Measurements from ENCODE around the gene RALY. TPM values are rescaled to one million over a fixed set of nuclear protein-coding genes. Genes with fewer than 3 reads are reported as not detected.

RALY gene
- total RNA-seq, 1 donor from 2014 or later, result 123 TPM

- DNase-seq (ENCODE audit: extremely low spot score in 2 of 2), result no peak
- Histone ChIP-seq H3K4me1 (no peaks in the 10 kb centered on the region), H3K27ac (no peak overlapping the region), H3K27me3 (no peaks in the 10 kb centered on the region), H3K36me3 (no peaks in the 10 kb centered on the region), H3K4me3 (no peak overlapping the region), H3K9me3 (peaks cover 9% of the 10 kb centered on the region)
- no peak for TF ChIP-seq POLR2A (IDR thresholded peaks at IDR 0.05)
- no peak for TF ChIP-seq POLR2AphosphoS5 (IDR thresholded peaks at IDR 0.05; ENCODE audit: insufficient read depth in 1 of 2, low read depth in 1 of 2)
- no peak for TF ChIP-seq CTCF (IDR thresholded peaks at IDR 0.05)
- intact Hi-C loops (cut with DNase I), result no loop called here
These were observed 45.2 kb upstream of the RALY start for GRCh38 chr20:33948480-33948879.

GRCh38 chr20:33951171-33951570, 42.5 kb upstream of the RALY start:
- peaks cover 9% of the 10 kb centered on the region for H3K9me3 ChIP-seq
- no peak overlapping the region for H3K27ac ChIP-seq
- intact Hi-C loops (cut with DNase I), result no loop called here
- H3K36me3 ChIP-seq, result no peaks in the 10 kb centered on the region
- DNase-seq (ENCODE audit: extremely low spot score in 2 of 2), result no peak
- no peak for TF ChIP-seq POLR2AphosphoS5 (IDR thresholded peaks at IDR 0.05; ENCODE audit: insufficient read depth in 1 of 2, low read depth in 1 of 2)
- no peak for TF ChIP-seq CTCF (IDR thresholded peaks at IDR 0.05)
- no peak for TF ChIP-seq POLR2A (IDR thresholded peaks at IDR 0.05)
- H3K4me3 ChIP-seq, result no peak overlapping the region
- H3K27me3 ChIP-seq, result no peaks in the 10 kb centered on the region
- no peaks in the 10 kb centered on the region for H3K4me1 ChIP-seq

DNA sequence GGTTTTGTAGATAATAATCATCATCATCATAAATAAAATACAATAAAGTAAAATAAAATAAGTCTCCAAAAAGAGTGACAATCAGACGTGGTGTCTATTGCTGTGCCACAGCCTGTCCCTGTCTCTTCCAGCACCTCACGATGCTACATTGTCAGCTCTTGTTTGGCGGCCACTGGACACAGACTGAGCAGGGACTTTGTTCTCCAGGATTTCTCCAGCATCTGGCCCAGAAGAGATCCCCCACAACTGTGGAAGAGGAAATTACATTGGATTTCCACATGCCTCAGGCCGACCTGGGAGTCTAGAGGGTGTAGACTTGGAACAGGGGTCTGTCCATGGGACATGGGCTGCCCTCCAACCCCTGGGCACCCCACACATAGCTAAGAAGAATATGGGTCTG, 39.2 kb upstream of the RALY start:
- H3K9me3 ChIP-seq, result no peaks in the 10 kb centered on the region
- H3K36me3 ChIP-seq, result no peaks in the 10 kb centered on the region
- no peak overlapping the region for H3K4me3 ChIP-seq
- intact Hi-C loops (cut with DNase I), result no loop called here
- no peak for DNase-seq (ENCODE audit: extremely low spot score in 2 of 2)
- no peaks in the 10 kb centered on the region for H3K27me3 ChIP-seq
- H3K27ac ChIP-seq, result no peak overlapping the region
- TF ChIP-seq CTCF (IDR thresholded peaks at IDR 0.05) (no peak), POLR2AphosphoS5 (IDR thresholded peaks at IDR 0.05; ENCODE audit: insufficient read depth in 1 of 2, low read depth in 1 of 2) (no peak), POLR2A (IDR thresholded peaks at IDR 0.05) (no peak)
- no peaks in the 10 kb centered on the region for H3K4me1 ChIP-seq

- Histone ChIP-seq H3K9me3 (no peaks in the 10 kb centered on the region), H3K27ac (no peak overlapping the region), H3K27me3 (no peaks in the 10 kb centered on the region), H3K4me1 (no peaks in the 10 kb centered on the region), H3K4me3 (no peak overlapping the region), H3K36me3 (no peaks in the 10 kb centered on the region)
- intact Hi-C loops (cut with DNase I), result no loop called here
- no peak for DNase-seq (ENCODE audit: extremely low spot score in 2 of 2)
- TF ChIP-seq POLR2AphosphoS5 (IDR thresholded peaks at IDR 0.05; ENCODE audit: insufficient read depth in 1 of 2, low read depth in 1 of 2) (no peak), POLR2A (IDR thresholded peaks at IDR 0.05) (no peak), CTCF (IDR thresholded peaks at IDR 0.05) (no peak)
These were observed 30.0 kb upstream of the RALY start for GRCh38 chr20:33963751-33964150.

DNA sequence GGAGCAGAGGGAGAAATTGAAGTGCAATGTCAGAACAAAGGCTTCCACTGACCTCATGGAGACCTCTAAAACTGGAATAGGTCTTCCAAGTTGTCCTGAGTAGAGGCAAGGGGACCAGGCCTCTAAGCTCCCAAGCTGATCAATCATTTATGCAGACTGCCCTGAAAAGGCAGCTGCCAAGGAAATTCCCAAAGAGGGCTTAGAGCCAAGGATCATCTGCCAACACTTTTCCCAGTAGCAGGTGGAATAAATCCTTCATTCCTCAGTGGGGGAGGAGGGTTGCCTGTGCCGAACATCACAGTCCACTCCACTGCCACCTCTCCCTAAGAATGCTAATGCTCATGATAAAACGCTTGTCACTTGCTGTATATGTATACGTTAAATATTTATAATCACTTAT, 29.3 kb upstream of the RALY start:
- no peak for DNase-seq (ENCODE audit: extremely low spot score in 2 of 2)
- H3K4me3 ChIP-seq, result no peak overlapping the region
- intact Hi-C loops (cut with DNase I), result no loop called here
- H3K9me3 ChIP-seq, result no peaks in the 10 kb centered on the region
- H3K4me1 ChIP-seq, result no peaks in the 10 kb centered on the region
- no peaks in the 10 kb centered on the region for H3K27me3 ChIP-seq
- no peak overlapping the region for H3K27ac ChIP-seq
- TF ChIP-seq CTCF (IDR thresholded peaks at IDR 0.05) (no peak), POLR2A (IDR thresholded peaks at IDR 0.05) (no peak), POLR2AphosphoS5 (IDR thresholded peaks at IDR 0.05; ENCODE audit: insufficient read depth in 1 of 2, low read depth in 1 of 2) (no peak)
- H3K36me3 ChIP-seq, result no peaks in the 10 kb centered on the region
